Stomach (tissue), 9 donors: Measurements from ENCODE around the gene ADNP2. TPM values are rescaled to one million over a fixed set of nuclear protein-coding genes. Genes with fewer than 3 reads are reported as not detected.

Experiments
- DNase-seq, 2 donors: peaks; one replicate each; pipeline versions ENCODE4 v3.0.0 to v3.0.0-alpha.2; 2013 to 2019
- H3K27ac ChIP-seq, 5 donors: fragments of 200-600 bp in 4 of 5; sonication (generic) in 4 of 5; one replicate each; pipeline ENCODE4 v1.5.1; 2013 to 2019; ENCODE audit warnings: mild to moderate bottlenecking in 1 of 5, moderate library complexity in 1 of 5
- H3K27me3 ChIP-seq, 3 donors: fragments of 200-600 bp; sonication (generic); one replicate each; pipeline ENCODE4 v1.5.1; 2017 to 2019; ENCODE audit warnings: mixed run types in 1 of 3
- H3K36me3 ChIP-seq, 4 donors: fragments of 200-600 bp; sonication (generic); 1 replicate in 3 of 4; 2 replicates in 1 of 4; pipeline ENCODE4 v1.5.1; 2016 to 2019
- H3K4me1 ChIP-seq, 4 donors: fragments of 200-600 bp; sonication (generic); one replicate each; pipeline ENCODE4 v1.5.1; 2016 to 2019
- H3K4me3 ChIP-seq, 4 donors: fragments of 200-600 bp; sonication (generic) in 3 of 4; one replicate each; pipeline ENCODE4 v1.5.1; 2016 to 2019; ENCODE audit warnings: mild to moderate bottlenecking in 1 of 4
- H3K9me3 ChIP-seq, 4 donors: fragments of 200-600 bp; sonication (generic); one replicate each; pipeline ENCODE4 v1.5.1; 2016 to 2019
- EP300 ChIP-seq: sonication (generic); formaldehyde crosslinking; IDR thresholded peaks from one replicate; pipeline ENCODE4 v1.6.1; 2017; ENCODE audit warnings: antibody characterized with exemption
- POLR2A ChIP-seq, 4 donors: fragments of 450-650 bp; IDR thresholded peaks; one replicate each; pipeline ENCODE4 v1.6.1; 2016; ENCODE audit warnings: antibody characterized with exemption in 4 of 4, control low read depth in 2 of 4, mild to moderate bottlenecking in 1 of 4, moderate library complexity in 1 of 4
- POLR2AphosphoS5 ChIP-seq, 3 donors: sonication (generic); formaldehyde crosslinking; IDR thresholded peaks; one replicate each; pipeline ENCODE4 v1.6.1; 2016; ENCODE audit warnings: antibody characterized with exemption in 3 of 3
- WGBS, 5 donors: extraction: QIAGEN DNeasy Blood & Tissue Kit in 3 of 5; methylation state at CpG; one replicate each; pipeline versions ENCODE4 v1.1.5 to v1.1.7; 2013 to 2018; 5-methylcytosine and 5-hydroxymethylcytosine counted together
- intact Hi-C: fragments of 100-400 bp; cut with DNase I; formaldehyde crosslinking; loops from one replicate; pipeline ENCODE4 v1.15.1; 2023; ENCODE audit warnings: low total_unique reads
- polyA plus RNA-seq, 3 donors: library from polyadenylated mRNA; stranded (reverse); fragments of 200-250 nt; gene quantifications; one replicate each; pipeline ENCODE4 v1.2.3, GENCODE V29; 2013
- total RNA-seq, 5 donors: library from RNA; depleted of rRNA; stranded (reverse); fragments of >200 nt; gene quantifications; one replicate each; pipeline versions ENCODE4 v1.1.0 to v1.2.3, GENCODE V29; 2014 to 2016
- TF ChIP-seq, protein P1 (sequence below), 7 experiments: fragments of 450-650 bp in 4 of 7; fragments of 200-600 bp in 3 of 7; sonication (generic) in 3 of 7; IDR thresholded peaks; one replicate each; pipeline ENCODE4 v1.5.1; 2016 to 2019; ENCODE audit warnings: antibody characterized with exemption in 7 of 7, control low read depth in 2 of 7, mild to moderate bottlenecking in 1 of 7
- donor health status: healthy with polysubstance abuse.
- donor health status: Bipolar disorder and iron deficiency.
- donor health status: healthy.

The ADNP2 gene
- total and polyA plus RNA-seq, 8 donors: 4.2 to 24.6 (median 10.8) TPM

DNA sequence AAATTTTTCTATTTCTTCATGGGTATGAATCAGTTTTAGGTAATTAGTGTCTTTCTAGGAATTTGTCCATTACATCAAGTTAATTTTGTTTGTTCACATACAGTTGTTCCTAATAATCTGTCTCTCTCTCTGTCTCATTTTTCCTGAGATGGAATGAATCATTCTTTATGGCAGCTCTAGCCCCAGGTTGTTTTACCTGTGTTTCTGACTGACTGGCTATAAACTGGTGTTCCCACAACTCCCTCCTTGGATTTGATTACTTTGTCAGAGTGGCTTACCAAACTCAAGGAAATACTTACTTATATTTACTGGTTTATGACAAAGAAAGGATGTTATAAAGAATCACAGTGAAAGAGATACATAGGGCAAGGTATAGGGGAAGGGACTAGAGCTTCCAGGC is 15.1 kb downstream of the ADNP2 start:
- Histone ChIP-seq H3K36me3 (peaks cover 5 to 26% (median 22%) of the 10 kb centered on the region in 4 donors), H3K9me3 (no peaks in the 10 kb centered on the region), H3K27me3 (no peaks in the 10 kb centered on the region), H3K4me1 (no peaks in the 10 kb centered on the region), H3K4me3 (no peak overlapping the region), H3K27ac (no peak overlapping the region)
- intact Hi-C loops: no loop called here
- DNase-seq: no peak
- TF ChIP-seq POLR2A (IDR thresholded peaks at IDR 0.05): no peak
- no peak for TF ChIP-seq EP300
- TF ChIP-seq, protein P1, sequence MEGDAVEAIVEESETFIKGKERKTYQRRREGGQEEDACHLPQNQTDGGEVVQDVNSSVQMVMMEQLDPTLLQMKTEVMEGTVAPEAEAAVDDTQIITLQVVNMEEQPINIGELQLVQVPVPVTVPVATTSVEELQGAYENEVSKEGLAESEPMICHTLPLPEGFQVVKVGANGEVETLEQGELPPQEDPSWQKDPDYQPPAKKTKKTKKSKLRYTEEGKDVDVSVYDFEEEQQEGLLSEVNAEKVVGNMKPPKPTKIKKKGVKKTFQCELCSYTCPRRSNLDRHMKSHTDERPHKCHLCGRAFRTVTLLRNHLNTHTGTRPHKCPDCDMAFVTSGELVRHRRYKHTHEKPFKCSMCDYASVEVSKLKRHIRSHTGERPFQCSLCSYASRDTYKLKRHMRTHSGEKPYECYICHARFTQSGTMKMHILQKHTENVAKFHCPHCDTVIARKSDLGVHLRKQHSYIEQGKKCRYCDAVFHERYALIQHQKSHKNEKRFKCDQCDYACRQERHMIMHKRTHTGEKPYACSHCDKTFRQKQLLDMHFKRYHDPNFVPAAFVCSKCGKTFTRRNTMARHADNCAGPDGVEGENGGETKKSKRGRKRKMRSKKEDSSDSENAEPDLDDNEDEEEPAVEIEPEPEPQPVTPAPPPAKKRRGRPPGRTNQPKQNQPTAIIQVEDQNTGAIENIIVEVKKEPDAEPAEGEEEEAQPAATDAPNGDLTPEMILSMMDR (IDR thresholded peaks at IDR 0.05): no peak
- no peak for TF ChIP-seq POLR2AphosphoS5 (IDR thresholded peaks at IDR 0.05)

GRCh38 chr18:80126797-80127196 is 17.7 kb downstream of the ADNP2 start:
- no peak for TF ChIP-seq POLR2AphosphoS5 (IDR thresholded peaks at IDR 0.05)
- TF ChIP-seq, protein P1 (IDR thresholded peaks at IDR 0.05): no peak
- Histone ChIP-seq H3K27me3 (no peaks in the 10 kb centered on the region), H3K9me3 (no peaks in the 10 kb centered on the region), H3K27ac (no peak overlapping the region), H3K4me1 (peaks cover 0 to 7% (median 0%) of the 10 kb centered on the region in 4 donors), H3K36me3 (peaks cover 0 to 15% (median 12%) of the 10 kb centered on the region in 4 donors), H3K4me3 (no peak overlapping the region)
- DNase-seq: no peak
- intact Hi-C loops: no loop called here
- 91 to 93% (median 92%) methylated on average over 9 of the region's 9 CpGs for WGBS, 5 donors

DNA sequence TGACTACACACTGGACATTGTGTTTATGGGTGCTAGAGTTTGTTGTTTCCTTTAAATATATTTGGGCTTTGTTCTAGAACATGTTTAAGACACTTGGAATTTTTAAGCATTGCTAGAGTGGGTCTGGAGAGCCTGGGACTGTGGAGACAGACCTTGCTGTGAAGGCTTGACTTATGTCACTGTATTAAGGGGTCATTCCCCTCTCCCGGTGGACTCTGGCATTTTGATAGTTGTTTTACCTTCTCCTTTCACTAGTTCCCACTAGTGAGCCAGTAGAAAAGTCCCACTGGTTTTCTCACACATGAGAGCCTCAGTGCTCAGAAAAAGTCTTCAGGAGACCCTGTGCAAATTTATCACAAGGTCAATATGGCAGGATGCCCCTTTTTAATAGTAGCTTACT is 18.6 kb downstream of the ADNP2 start:
- H3K4me1 ChIP-seq: peaks cover 0 to 7% (median 0%) of the 10 kb centered on the region in 4 donors
- no peak for DNase-seq
- H3K4me3 ChIP-seq: no peak overlapping the region
- no peak overlapping the region for H3K27ac ChIP-seq
- H3K9me3 ChIP-seq: no peaks in the 10 kb centered on the region
- H3K27me3 ChIP-seq: no peaks in the 10 kb centered on the region
- TF ChIP-seq, protein P1 (IDR thresholded peaks at IDR 0.05): no peak
- TF ChIP-seq EP300 (no peak), POLR2A (IDR thresholded peaks at IDR 0.05) (no peak), POLR2AphosphoS5 (IDR thresholded peaks at IDR 0.05) (no peak)
- peaks cover 0 to 9% (median 6%) of the 10 kb centered on the region in 4 donors for H3K36me3 ChIP-seq
- intact Hi-C loops: no loop called here
- WGBS, 5 donors: 78 to 95% (median 90%) methylated on average over 1 of the region's 1 CpG

DNA sequence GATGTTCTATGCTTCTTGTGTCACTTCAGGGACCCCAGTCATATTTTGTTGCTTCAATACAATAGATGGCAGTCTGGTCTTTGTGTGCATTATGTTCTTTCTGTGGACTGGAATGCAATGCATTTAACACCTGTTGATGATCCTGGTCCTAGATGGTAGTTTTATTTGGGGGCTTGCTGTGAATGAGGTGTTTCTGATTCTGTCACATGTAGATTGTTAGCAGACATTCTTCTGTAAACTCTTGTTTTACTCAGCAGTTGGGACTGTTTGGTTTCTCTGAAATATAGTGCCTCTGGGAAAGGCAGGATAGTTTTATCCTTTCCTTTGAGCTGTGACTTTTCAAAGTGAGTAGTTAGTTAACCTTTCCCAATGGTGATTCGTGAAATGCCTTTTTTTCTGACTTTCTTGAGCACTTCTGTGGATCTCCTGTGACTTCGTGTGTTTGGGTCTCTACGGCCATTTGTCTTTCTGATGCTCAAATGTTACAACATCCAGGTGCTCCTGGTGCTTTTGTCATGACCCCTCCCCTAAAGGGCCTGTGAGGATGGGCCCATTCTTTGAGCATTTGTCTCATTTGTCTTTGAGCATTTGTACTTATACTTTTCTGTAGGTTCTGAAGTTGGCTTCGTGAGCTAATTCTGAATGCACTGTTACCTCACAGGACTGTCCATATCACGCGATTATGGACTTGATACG is 20.8 kb downstream of the ADNP2 start:
- TF ChIP-seq POLR2AphosphoS5 (IDR thresholded peaks at IDR 0.05): no peak
- TF ChIP-seq, protein P1 (IDR thresholded peaks at IDR 0.05): no peak
- TF ChIP-seq EP300: no peak
- TF ChIP-seq POLR2A (IDR thresholded peaks at IDR 0.05): no peak
- no peaks in the 10 kb centered on the region for H3K27me3 ChIP-seq
- no peak overlapping the region for H3K27ac ChIP-seq
- peaks cover 0 to 7% (median 0%) of the 10 kb centered on the region in 4 donors for H3K4me1 ChIP-seq
- 68 to 98% (median 93%) methylated on average over 7 of the region's 7 CpGs for WGBS, 5 donors
- no peak overlapping the region for H3K4me3 ChIP-seq
- no peaks in the 10 kb centered on the region for H3K9me3 ChIP-seq
- intact Hi-C loops: no loop called here
- H3K36me3 ChIP-seq: peaks cover 6 to 27% (median 23%) of the 10 kb centered on the region in 4 donors
- DNase-seq: no peak
